ENCODE data around the gene DVL1.

DVL1 gene

DNA sequence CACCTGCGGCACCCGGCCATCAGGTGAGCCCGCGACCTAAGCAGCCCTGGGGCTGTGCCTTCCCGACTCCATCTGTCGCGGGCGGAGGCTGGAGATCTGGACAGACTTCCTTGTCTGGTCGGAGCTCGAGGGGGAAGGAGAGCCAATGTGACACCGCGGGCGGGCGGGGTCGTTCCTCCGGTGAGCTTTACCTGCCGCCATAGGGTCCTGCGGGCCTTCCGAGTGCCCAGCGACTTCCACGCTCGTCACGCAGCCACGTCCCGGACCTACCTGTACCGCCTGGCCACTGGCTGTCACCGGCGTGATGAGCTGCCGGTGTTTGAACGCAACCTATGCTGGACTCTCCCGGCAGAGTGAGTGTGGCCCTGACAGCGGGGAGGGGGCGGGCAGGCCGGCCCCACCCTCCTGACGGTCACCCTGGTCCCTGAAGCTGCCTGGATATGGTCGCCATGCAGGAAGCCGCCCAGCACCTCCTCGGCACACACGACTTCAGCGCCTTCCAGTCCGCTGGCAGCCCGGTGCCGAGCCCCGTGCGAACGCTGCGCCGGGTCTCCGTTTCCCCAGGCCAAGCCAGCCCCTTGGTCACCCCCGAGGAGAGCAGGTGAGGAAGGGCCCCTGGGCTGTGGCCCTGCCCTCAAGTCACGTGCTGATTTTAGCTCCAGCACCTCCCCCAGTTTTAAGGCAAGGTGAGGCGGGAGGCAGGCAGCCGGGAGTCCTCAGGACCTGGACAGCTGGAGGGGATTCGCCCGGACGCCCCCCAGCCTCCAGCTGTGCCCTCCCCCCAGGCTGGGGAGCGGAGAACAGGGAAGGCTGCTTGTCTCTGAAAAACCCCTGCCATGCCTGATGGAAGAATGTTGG lies 39.7 kb downstream of the DVL1 start:
- no peak for DNase-seq

DNA sequence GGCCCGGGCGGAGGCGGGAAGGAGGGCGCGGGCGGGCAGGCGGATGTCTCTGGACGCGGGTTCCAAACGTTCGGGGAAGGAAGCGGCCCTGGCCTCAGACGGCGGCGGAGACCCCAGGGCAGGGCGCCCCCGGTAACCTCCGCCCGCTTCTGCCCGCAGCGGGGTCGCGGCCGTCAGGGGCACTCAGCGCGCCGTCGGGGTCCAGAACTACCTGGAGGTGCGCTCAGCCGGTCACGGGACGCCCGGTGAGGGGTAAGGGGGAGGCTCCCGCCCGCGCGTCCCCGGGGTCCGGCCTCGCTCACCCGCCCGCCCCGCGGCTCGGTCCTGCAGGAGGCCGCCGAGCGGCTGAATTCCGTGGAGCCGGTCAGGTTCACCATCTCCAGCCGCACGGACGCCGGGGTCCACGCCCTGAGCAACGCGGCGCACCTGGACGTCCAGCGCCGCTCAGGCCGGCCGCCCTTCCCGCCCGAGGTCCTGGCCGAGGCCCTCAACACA lies 40.4 kb downstream of the DVL1 start:
- no peak for DNase-seq

DNA sequence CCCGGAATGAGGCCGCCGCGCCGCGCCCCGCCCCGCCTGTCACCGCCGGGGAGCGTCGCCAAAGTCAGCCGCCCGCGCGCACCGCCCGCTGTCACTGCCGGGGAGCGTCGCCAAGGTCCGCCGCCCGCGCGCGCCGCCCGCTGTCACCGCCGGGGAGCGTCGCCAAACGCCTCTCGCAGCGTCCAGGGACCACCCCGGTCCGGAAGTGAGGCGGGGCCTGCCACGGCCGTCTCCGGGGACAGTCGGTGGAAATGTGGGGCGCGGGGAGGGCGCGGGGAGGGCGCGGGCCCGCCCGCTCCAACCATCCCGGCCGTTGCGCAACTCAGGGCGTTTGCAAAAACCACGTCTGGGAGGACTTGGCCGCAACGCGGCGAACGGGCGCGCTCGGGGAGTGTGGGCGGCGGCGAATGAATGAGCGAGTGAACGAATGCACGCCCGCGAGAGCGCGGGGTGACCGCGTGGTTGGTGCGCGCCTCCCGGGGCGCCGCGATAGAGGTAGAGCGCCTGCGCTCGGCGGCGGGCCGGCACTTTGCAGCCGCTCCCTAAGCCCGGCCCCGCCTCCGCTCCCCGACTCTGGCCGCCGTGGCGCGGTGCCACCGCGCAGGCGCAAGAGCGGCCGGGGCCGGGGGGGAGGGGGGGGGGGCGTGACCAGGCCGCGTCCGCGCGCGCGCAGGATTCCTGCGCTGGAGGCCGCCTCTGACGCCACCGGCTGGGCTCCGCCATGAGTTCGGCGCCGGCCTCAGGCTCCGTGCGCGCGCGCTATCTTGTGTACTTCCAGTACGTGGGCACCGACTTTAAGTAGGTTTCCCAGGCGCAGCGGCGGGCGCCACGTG lies 41.1 kb downstream of the DVL1 start, which contains the start of the genes ACAP3 and PUSL1:
Gene ACAP3, minus strand, starts transcription at position 8 of the 833 bp plus-strand sequence. CDS start 115 bp downstream, outside the sequence.
Gene PUSL1, plus strand, starts transcription at position 675 of the 833 bp plus-strand sequence. Its CDS starts 47 bp downstream, at position 722.
- DNase-seq, result peak; percentile 89

GRCh38 chr1:1307261-1307922 lies 41.8 kb downstream of the DVL1 start:
- no peak for DNase-seq

- DNase-seq, result no peak
These were observed 42.5 kb downstream of the DVL1 start for GRCh38 chr1:1306661-1307260.

GRCh38 chr1:1306070-1306660 lies 43.1 kb downstream of the DVL1 start:
- DNase-seq, result no peak

GRCh38 chr1:1305300-1306069 lies 43.7 kb downstream of the DVL1 start:
- DNase-seq, result peak; percentile 67

DNA sequence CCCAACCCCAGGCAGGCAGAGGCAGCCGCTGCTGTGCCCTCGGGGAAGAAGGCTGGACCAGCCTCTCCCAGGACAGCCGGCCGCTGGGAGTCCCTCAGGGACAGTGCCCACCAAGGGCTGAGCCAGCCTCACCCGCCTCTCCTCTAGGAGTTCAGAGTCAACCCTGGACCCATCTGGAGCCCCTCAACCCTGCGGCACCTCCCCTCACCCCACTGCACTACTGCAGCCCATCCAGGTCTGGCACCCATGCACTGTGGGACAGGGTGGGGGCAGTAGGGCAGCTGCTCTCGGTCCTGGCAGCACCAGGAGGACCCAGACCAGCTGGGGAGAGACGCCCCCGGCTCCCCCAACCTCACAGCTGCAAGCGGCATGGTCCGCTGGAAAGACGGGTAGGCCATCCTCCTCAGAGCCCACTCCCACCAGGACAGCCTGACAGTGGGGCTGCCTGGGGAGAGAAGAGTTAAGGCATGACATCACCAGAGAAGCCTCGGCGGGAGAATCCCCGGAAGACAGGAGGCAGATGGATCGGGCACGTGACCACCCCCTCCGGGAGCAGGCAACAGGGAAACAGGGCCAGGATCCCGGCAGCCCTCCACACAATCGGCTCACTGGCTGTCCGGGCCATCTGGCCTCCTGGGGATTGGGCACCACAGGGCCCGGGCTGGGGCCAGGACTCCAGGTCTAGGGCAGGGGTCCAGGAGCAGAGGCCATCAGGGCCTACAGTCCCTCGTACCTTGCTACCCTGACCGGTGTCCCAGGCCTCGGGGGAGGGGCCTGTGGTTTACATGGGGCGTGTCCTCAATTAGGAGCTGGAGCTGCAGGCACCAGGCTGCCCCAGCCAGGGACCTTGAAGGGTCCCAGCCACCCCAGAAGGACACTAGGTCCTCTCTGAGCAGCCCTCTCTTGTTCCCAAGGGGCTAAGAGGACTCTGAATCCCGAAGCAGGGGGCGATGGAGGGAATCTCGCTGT lies 44.6 kb downstream of the DVL1 start:
- no peak for DNase-seq

DNA sequence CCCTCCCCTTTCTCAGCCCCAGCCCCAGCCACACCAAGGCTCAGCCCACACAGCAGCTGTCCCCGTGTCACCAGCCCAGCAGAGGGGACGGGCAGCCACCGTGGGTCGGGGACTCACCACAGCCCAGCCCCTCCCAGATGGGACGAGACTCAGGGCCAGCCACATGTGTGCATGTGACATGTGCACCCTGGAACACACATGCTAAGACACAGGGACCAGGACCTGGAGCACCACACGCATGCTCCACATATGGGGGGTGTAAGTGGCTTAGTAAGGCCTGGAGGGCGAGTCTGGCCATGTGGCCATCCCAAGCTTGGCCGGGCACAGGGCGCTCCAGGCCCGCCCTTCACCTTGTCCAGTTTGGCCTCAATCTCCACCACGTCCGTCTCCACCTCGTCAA lies 45.5 kb downstream of the DVL1 start:
- DNase-seq, result no peak

DNA sequence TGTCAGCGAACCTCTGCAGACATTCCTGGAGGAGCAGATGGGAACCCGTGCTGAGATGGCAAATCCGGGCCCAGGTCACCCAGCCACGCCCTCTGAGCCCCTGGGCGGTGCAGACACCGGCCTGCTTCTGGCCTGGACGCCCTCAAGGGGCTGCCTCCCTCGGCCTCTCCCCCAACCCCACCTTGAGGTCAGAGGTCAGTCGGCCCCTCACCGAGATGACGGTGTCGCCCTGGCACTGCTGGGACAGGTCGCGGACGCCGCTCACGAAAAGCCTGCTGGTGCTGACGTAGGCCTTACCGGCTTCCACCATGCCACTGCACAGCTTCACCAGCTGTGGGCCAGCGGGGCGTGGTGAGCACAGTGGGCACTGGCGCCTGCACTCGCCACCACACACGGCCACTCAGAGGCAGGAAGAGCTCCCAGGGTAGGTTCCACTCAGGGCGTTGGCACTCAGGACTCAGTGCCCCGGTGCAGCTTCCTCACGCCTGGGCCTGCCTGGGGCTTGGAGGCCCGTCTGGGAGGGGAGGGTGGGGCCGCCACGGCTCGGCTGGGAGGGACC lies 46.2 kb downstream of the DVL1 start:
- DNase-seq, result no peak

DNA sequence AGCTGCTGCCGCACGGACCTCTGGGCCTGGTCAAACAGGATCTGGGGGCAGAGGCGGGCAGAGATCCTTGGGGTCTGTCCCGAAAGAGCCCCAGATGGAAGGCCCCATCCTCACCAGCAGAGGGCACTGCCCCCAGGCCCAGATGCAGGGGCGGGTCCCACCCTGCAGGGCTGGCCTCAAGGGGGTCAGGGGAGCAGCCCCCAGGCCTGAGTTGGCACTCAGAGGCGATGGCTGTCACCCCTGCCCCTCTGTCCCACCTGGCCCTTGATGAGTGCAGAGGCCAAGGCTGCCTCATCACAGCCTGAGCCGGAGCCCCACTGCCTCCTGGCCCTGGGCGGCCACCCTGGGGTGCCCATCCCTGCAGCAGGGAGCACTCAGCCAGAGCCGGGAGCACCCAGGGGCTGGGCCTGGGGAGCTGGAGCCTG lies 47.2 kb downstream of the DVL1 start:
- DNase-seq, result no peak

DNA sequence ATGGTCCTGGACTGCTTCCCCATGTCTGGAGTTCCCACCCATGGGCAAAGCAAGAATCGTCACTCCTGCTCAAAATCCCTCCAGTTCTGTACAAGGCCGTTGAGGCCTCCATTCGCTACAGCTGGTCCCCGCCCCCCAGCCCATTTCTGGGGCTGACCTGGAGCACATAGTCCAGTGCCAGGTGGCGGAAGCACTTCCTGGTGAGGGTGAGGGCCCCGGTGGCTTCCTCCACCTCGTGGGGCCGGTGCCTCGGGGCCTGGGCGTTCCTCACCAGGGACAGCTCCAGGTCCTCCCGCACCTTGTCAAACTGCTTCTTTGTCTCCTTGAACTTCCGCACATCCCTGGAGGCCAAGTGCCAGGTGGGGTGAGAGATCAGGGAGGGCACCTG lies 48.9 kb downstream of the DVL1 start:
- DNase-seq, result no peak

DNA sequence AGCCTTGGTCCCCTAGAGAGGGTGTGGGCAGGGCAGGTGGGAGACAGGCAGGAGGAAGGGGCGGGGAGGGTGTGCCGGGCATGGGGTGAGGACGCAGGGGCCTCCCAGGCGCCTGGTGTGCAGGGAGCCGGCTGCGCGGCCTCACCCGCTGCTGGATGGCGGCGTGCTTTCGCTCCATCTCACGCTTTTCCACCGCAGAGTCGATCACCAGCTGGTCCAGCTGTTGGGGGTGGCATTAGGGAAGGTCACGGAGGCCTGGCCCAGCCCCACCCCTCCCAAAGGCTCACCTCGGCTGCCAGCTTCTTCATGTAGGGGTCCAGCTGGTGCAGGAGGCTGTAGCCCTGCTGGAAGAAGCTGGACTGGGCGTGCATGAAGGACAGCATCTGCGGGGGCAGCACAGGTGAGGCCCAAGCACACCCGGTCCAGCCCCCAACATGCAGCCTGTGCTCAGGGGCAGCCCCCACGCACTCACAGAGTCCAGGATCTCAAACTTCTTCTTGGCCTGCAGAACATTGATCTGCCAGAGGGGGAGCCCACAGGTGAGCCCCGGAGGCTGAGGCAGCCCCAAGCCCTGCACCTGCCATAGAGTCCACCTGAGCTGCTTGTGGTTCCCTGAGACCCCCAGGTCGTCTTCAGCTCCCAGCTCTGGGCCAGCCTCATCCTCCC lies 49.4 kb downstream of the DVL1 start:
- no peak for DNase-seq

GRCh38 chr1:1298861-1299685 lies 50.1 kb downstream of the DVL1 start:
- no peak for DNase-seq

- DNase-seq, result no peak
These were observed 51.3 kb downstream of the DVL1 start for GRCh38 chr1:1297802-1298424.

- DNase-seq, result no peak
These were observed 52.9 kb downstream of the DVL1 start for GRCh38 chr1:1296070-1297061.
